HG03097 (cell line): ENCODE data around the gene CHID1.
A peak's percentile ranks its signal among the peaks of the same experiment; 100 is the strongest.

Source experiments
- ATAC-seq: cut with Tn5 transposase; IDR thresholded peaks from one replicate; pipeline ENCODE4 v1.9.1; 2021; ENCODE audit not compliant: unreplicated experiment, low FRiP score

Gene CHID1

GRCh38 chr11:911031-911889 is 650 bp upstream of the CHID1 start:
- peak; percentile 22 for ATAC-seq

GRCh38 chr11:910044-910588 is 494 bp downstream of the CHID1 start:
- ATAC-seq: peak; percentile 6

- ATAC-seq: no peak
These were observed 1.2 kb downstream of the CHID1 start for GRCh38 chr11:909406-909805.

GRCh38 chr11:908273-908672 is 2.3 kb downstream of the CHID1 start:
- ATAC-seq: no peak

- no peak for ATAC-seq
These were observed 2.9 kb downstream of the CHID1 start for GRCh38 chr11:907668-908067.

GRCh38 chr11:905952-906351 is 4.7 kb downstream of the CHID1 start:
- no peak for ATAC-seq

GRCh38 chr11:904380-904779 is 6.2 kb downstream of the CHID1 start:
- no peak for ATAC-seq

GRCh38 chr11:901452-902061 is 9.1 kb downstream of the CHID1 start:
- no peak for ATAC-seq

- no peak for ATAC-seq
These were observed 10.1 kb downstream of the CHID1 start for GRCh38 chr11:900545-900944.

- no peak for ATAC-seq
These were observed 10.9 kb downstream of the CHID1 start for GRCh38 chr11:899724-900123.

- ATAC-seq: no peak
These were observed 11.9 kb downstream of the CHID1 start for GRCh38 chr11:898540-899190.

- ATAC-seq: no peak
These were observed 12.5 kb downstream of the CHID1 start for GRCh38 chr11:898143-898511.

GRCh38 chr11:897253-898142 is 13.1 kb downstream of the CHID1 start:
- ATAC-seq: no peak

- ATAC-seq: no peak
These were observed 15.1 kb downstream of the CHID1 start for GRCh38 chr11:895331-896110.

GRCh38 chr11:894575-895201 is 15.9 kb downstream of the CHID1 start:
- no peak for ATAC-seq

- no peak for ATAC-seq
These were observed 17.5 kb downstream of the CHID1 start for GRCh38 chr11:893008-893654.

- no peak for ATAC-seq
These were observed 19.6 kb downstream of the CHID1 start for GRCh38 chr11:890794-891540.
